ENCODE data around the gene SPIB.

Gene SPIB

GRCh38 chr19:50399368-50399745 is 19.4 kb upstream of the SPIB start:
- H4K20me1 ChIP-seq (ENCODE audit: insufficient read depth, low read length, poor library complexity, severe bottlenecking) = no peaks in the 10 kb centered on the region
- no peaks in the 10 kb centered on the region for H3K9me3 ChIP-seq (ENCODE audit: insufficient read depth, low read depth, low read length)
- no peaks in the 10 kb centered on the region for H3K27me3 ChIP-seq (ENCODE audit: insufficient read depth, low read length, poor library complexity, severe bottlenecking)
- H3K4me3 ChIP-seq (ENCODE audit: low read length, poor library complexity, severe bottlenecking) = no peak overlapping the region
- H3K36me3 ChIP-seq (ENCODE audit: insufficient read depth, low read length) = peaks cover 24% of the 10 kb centered on the region; the same call in 1 of the 2 replicates
- TF ChIP-seq EZH2phosphoT487 (IDR thresholded peaks at IDR 0.05; ENCODE audit: borderline replicate concordance) = no peak
- TF ChIP-seq CTCF (conservative IDR thresholded peaks at IDR 0.05; ENCODE audit: low read length) = no peak
- no peaks in the 10 kb centered on the region for H3K79me2 ChIP-seq (ENCODE audit: insufficient read depth, low read length)
- no peaks in the 10 kb centered on the region for H3K4me1 ChIP-seq (ENCODE audit: insufficient read depth, low read length, poor library complexity, severe bottlenecking)
- H3F3A ChIP-seq (ENCODE audit: low read depth) = no peaks in the 10 kb centered on the region
- H3K4me2 ChIP-seq (ENCODE audit: low read depth, low read length, poor library complexity, severe bottlenecking) = no peak overlapping the region
- no peaks in the 10 kb centered on the region for H3K9me2 ChIP-seq (replicated peaks; ENCODE audit: low read depth, low read length)
- H2AFZ ChIP-seq (ENCODE audit: low read length) = no peak overlapping the region
- H3K9ac ChIP-seq (ENCODE audit: low read depth, low read length, poor library complexity, severe bottlenecking) = no peak overlapping the region

GRCh38 chr19:50401605-50402450 is 16.9 kb upstream of the SPIB start:
- no peak overlapping the region for H3K4me2 ChIP-seq (ENCODE audit: low read depth, low read length, poor library complexity, severe bottlenecking)
- H3K79me2 ChIP-seq (ENCODE audit: insufficient read depth, low read length) = no peaks in the 10 kb centered on the region
- TF ChIP-seq CTCF (conservative IDR thresholded peaks at IDR 0.05; ENCODE audit: low read length) = 0 out of 2 replicates have a peak, but pooled peaks have one; percentile 10
- no peak for TF ChIP-seq EZH2phosphoT487 (IDR thresholded peaks at IDR 0.05; ENCODE audit: borderline replicate concordance)
- H3K9me2 ChIP-seq (replicated peaks; ENCODE audit: low read depth, low read length) = no peaks in the 10 kb centered on the region
- H3F3A ChIP-seq (ENCODE audit: low read depth) = no peaks in the 10 kb centered on the region
- H4K20me1 ChIP-seq (ENCODE audit: insufficient read depth, low read length, poor library complexity, severe bottlenecking) = no peaks in the 10 kb centered on the region
- no peaks in the 10 kb centered on the region for H3K4me1 ChIP-seq (ENCODE audit: insufficient read depth, low read length, poor library complexity, severe bottlenecking)
- no peak overlapping the region for H2AFZ ChIP-seq (ENCODE audit: low read length)
- H3K9me3 ChIP-seq (ENCODE audit: insufficient read depth, low read depth, low read length) = no peaks in the 10 kb centered on the region
- no peaks in the 10 kb centered on the region for H3K27me3 ChIP-seq (ENCODE audit: insufficient read depth, low read length, poor library complexity, severe bottlenecking)
- H3K9ac ChIP-seq (ENCODE audit: low read depth, low read length, poor library complexity, severe bottlenecking) = no peak overlapping the region
- H3K36me3 ChIP-seq (ENCODE audit: insufficient read depth, low read length) = peaks cover 33% of the 10 kb centered on the region; the same call in 1 of the 2 replicates
- H3K4me3 ChIP-seq (ENCODE audit: low read length, poor library complexity, severe bottlenecking) = no peak overlapping the region

- peaks cover 33% of the 10 kb centered on the region; the same call in 1 of the 2 replicates for H3K36me3 ChIP-seq (ENCODE audit: insufficient read depth, low read length)
- H3F3A ChIP-seq (ENCODE audit: low read depth) = no peaks in the 10 kb centered on the region
- TF ChIP-seq EZH2phosphoT487 (IDR thresholded peaks at IDR 0.05; ENCODE audit: borderline replicate concordance) = no peak
- no peak for TF ChIP-seq CTCF (conservative IDR thresholded peaks at IDR 0.05; ENCODE audit: low read length)
- H3K27me3 ChIP-seq (ENCODE audit: insufficient read depth, low read length, poor library complexity, severe bottlenecking) = no peaks in the 10 kb centered on the region
- no peaks in the 10 kb centered on the region for H3K9me3 ChIP-seq (ENCODE audit: insufficient read depth, low read depth, low read length)
- no peaks in the 10 kb centered on the region for H3K9me2 ChIP-seq (replicated peaks; ENCODE audit: low read depth, low read length)
- no peak overlapping the region for H3K4me2 ChIP-seq (ENCODE audit: low read depth, low read length, poor library complexity, severe bottlenecking)
- H3K4me3 ChIP-seq (ENCODE audit: low read length, poor library complexity, severe bottlenecking) = no peak overlapping the region
- H4K20me1 ChIP-seq (ENCODE audit: insufficient read depth, low read length, poor library complexity, severe bottlenecking) = no peaks in the 10 kb centered on the region
- H3K4me1 ChIP-seq (ENCODE audit: insufficient read depth, low read length, poor library complexity, severe bottlenecking) = no peaks in the 10 kb centered on the region
- no peak overlapping the region for H3K9ac ChIP-seq (ENCODE audit: low read depth, low read length, poor library complexity, severe bottlenecking)
- no peaks in the 10 kb centered on the region for H3K79me2 ChIP-seq (ENCODE audit: insufficient read depth, low read length)
- H2AFZ ChIP-seq (ENCODE audit: low read length) = no peak overlapping the region
Measured at GRCh38 chr19:50402544-50403301, 16.0 kb upstream of the SPIB start.

Measured in Loucy (cell line).